Endometrial microvascular endothelial cells (primary cell): ENCODE measurements around the gene PHF19. TPM values are rescaled to one million over a fixed set of nuclear protein-coding genes. Genes with fewer than 3 reads are reported as not detected.

ENCODE experiments used
- in situ Hi-C: cut with HindIII; loops from 2 replicates; pipeline ENCODE4 v1.10.0; 2017; ENCODE audit warnings: low sequenced_read_pairs, low pct_unique_long_range_greater_than_20kb; ENCODE audit errors: inconsistent ontology term
- total RNA-seq: library from RNA; depleted of rRNA; stranded (reverse); fragments of >200 nt; gene quantifications from one replicate; pipeline ENCODE4 v1.2.3, GENCODE V29; 2015; ENCODE audit errors: inconsistent ontology term

PHF19 gene
- total RNA-seq, 1 donor from 2014 or later = 114 TPM

DNA sequence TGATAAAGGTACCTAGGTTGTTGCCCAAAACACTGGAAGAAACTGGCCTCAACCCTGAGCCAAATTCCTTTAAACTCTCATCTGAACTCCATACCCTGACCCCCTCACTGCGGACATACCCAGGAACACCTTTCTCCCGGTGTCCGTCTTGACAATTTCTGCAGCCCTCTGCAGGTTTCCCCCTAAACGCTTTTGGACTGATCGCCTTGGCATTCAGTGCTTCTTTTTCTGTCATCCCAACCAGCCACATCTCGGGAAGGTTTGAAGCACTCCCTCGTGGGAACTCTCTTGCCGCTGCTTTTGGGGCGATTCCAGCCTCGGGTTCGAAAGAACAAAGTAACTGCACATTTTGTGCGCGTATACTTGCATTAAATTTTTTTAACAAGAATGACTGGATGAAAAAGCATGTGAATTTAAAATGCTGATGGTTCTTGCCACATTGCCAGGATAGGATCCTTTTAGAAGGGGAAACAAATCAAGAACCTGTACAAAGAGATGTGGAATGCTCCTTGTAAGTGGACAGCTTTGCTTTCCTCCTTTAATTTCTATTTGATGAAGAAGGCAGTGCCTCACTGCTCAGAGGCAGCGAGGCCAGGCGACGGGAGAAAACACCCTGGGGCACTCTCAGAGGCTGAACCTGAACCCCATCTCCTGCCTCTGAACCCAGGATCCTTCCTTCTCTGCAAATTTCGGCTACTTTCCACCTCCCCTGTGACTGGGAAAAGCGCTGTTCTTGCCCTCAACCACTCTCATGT lies 34.9 kb downstream of the PHF19 start:
- in situ Hi-C loops = no loop called here

DNA sequence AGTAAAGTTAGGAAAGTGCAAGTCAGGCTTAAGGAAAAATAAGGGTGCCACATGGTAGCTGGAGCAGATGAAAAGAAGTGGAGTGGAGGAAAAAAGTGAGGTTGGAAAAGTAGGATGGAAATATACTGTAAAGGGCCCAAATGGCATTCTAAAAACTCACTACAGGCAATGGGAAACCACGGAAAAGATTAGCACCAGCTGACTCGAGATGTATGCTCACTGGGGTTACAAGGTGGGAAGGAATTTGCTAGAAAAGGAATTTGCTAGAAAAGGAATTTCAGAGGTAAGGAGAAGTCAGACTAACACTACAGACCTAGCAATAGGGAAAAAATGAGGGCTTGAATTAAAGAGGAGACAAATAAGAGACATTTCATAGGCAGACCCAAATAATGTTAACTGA lies 37.8 kb downstream of the PHF19 start:
- in situ Hi-C loops = no loop called here

DNA sequence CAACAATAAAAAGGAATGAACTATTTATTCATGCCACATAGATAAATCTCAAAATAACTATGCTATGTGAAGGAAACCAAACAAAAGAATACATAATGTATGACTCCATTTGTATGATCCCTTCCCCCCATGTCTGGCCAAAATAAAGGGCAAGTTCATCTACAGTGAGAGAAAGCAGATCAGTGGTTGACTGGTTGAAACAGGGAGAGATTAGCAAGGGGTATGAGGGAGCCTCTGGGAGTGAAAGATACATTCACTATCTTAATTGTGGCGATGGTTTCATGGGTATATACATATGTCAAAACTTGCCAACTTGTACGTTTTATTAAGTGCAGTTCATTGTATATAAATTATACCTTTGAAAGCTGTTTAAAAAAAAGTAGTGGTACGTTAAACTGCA lies 39.1 kb downstream of the PHF19 start:
- in situ Hi-C loops = no loop called here

DNA sequence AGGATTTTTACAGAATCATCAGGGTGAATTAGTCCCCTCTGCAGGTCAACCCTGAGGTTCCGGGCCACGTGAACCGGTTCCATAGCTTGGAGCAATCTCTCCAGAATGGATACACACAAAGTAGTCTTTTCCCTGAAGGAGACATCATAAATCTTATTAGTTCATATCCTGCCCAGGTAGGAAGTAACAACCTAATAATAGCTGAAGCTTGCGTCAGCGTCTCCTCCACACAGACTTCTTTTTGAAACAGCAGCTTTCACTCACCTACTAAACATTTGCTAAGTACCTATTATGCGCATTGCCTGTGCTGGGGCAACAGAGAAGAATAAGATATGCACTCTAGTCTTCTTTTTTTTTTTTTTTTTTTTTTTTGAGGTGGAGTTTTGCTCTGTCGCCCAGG lies 43.7 kb downstream of the PHF19 start:
- in situ Hi-C loops = no loop called here

GRCh38 chr9:120832807-120833206 lies 44.2 kb downstream of the PHF19 start:
- in situ Hi-C loops = no loop called here

- in situ Hi-C loops = no loop called here
Measured at GRCh38 chr9:120830865-120831264, 46.1 kb downstream of the PHF19 start.

DNA sequence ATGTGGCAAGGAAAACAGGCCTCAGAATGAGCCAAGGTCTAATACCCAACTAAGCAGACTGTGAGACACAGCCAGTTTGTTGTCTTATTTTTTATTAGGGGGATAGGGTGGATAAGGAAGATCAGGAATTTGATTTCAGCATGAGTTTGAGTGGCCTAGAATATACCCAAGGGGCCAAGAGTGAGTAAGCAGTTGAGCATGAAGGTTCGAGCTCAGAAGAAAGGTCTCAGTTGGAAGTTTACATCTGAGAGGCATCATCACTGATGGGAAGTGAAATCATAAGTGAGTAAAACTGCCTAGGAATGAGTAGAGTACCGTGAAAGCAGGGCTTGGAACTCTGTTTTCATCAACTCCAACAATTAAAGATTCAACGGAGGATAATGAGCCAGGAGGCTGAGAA lies 46.8 kb downstream of the PHF19 start:
- in situ Hi-C loops = no loop called here

DNA sequence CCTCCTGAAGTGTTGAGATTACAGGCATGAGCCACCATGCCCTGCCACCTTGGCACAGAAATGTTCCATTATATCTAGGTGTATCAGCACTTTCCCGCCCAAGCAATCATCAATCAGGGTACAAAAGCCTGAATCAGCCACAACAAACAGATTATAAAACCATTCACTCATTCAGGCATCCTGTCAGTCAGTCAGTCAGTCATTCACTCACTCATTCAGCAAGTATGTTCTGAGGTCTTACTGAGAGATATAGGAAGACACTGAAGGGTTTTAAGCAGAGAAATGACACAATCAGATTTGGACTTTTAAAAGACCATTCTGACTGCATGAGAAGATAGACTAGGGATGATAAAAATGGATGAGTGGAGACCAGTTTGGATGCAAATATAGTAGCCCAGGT lies 47.3 kb downstream of the PHF19 start:
- in situ Hi-C loops = no loop called here

- in situ Hi-C loops = no loop called here
Measured at GRCh38 chr9:120820095-120820494, 56.9 kb downstream of the PHF19 start.

DNA sequence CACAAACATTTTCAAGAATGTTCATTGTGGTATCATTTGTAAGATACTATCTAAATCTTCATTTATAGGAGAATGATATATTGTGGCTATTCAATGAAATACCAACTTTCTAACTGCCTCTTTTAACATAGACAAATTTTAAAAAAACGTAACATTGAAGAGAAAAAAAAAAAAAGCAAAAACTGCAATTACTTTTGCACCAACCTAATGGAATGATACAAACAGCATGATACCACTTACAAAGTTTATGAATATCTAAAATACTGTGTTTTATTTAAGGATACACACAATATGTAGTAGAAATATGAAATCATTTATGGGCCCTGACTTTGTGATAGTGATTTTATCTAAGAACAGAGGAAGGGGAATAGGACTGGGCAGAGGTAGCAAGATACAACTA lies 58.4 kb downstream of the PHF19 start:
- in situ Hi-C loops = no loop called here

GRCh38 chr9:120815075-120815474 lies 61.9 kb downstream of the PHF19 start:
- in situ Hi-C loops = no loop called here

DNA sequence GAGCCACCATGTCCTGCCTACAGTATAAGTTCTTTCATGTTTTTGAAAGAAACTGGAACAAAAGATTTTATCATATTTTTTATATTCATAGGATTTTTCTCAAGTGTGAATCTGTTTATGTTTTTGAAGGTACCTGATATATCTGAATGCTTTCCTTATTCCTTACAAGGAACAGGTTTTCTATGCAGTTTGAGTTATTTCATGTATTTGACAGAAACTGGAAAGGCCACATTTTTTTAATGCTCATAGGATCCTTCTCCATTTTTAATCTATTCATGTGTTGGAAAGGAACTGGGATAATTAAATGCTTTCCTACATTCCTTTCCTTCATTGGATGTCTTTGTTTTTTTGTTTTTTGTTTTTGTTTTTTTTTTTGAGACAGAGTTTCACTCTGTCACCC lies 68.1 kb downstream of the PHF19 start:
- in situ Hi-C loops = no loop called here

GRCh38 chr9:120807607-120808379 lies 69.2 kb downstream of the PHF19 start:
- in situ Hi-C loops = no loop called here

Other genes with a start within 250 kb of the PHF19 start
- 10.3 TPM for gene MEGF9, start 162.7 kb downstream of the PHF19 start, total RNA-seq
- gene FBXW2, start 83.8 kb downstream of the PHF19 start, total RNA-seq = 45.7 TPM
- 79.1 TPM for gene PSMD5, start 34.3 kb downstream of the PHF19 start, total RNA-seq
- 6.7 TPM for gene TRAF1, start 49.6 kb upstream of the PHF19 start, total RNA-seq
- 1.4 TPM for gene C5, start 173.1 kb upstream of the PHF19 start, total RNA-seq
- gene CNTRL, start 197.8 kb upstream of the PHF19 start, total RNA-seq = 3.4 TPM